LNCAP (cell line): ENCODE data around the gene KIAA0513.

ENCODE experiments used
- CTCF ChIP-seq: fragments of 450-650 bp; IDR thresholded peaks from 2 replicates; pipeline ENCODE4 v1.5.1; 2017; ENCODE audit warnings: mild to moderate bottlenecking

The KIAA0513 gene

GRCh38 chr16:85087899-85088569 is 60.4 kb downstream of the KIAA0513 start:
- no peak for TF ChIP-seq CTCF

GRCh38 chr16:85088570-85089199 is 61.1 kb downstream of the KIAA0513 start:
- no peak for TF ChIP-seq CTCF

GRCh38 chr16:85089525-85089924 is 61.9 kb downstream of the KIAA0513 start:
- TF ChIP-seq CTCF, result no peak

- TF ChIP-seq CTCF, result no peak
These were observed 62.6 kb downstream of the KIAA0513 start for GRCh38 chr16:85090181-85090580.

GRCh38 chr16:85090873-85091521 is 63.4 kb downstream of the KIAA0513 start:
- TF ChIP-seq CTCF, result no peak

GRCh38 chr16:85091522-85091910 is 63.9 kb downstream of the KIAA0513 start:
- no peak for TF ChIP-seq CTCF

GRCh38 chr16:85092309-85092708 is 64.7 kb downstream of the KIAA0513 start:
- TF ChIP-seq CTCF, result no peak
